NT2/D1 (cell line): ENCODE data around the gene PLCL1.

Experiments used
- DNase-seq: peaks from one replicate; pipeline ENCODE4 v3.0.0-alpha.2; 2011; ENCODE audit warnings: low read depth, low spot score
- H3K27me3 ChIP-seq: 2 replicates; pipeline ENCODE4 v1.6.0; 2011; ENCODE audit warnings: mild to moderate bottlenecking; ENCODE audit not compliant: insufficient read length, insufficient read depth
- H3K36me3 ChIP-seq: 2 replicates; pipeline ENCODE4 v1.6.1; 2011; ENCODE audit warnings: mild to moderate bottlenecking, low read length, mixed read lengths; ENCODE audit not compliant: insufficient read depth, insufficient read length
- H3K4me1 ChIP-seq: 2 replicates; pipeline ENCODE4 v1.5.1; 2011; ENCODE audit not compliant: insufficient read depth, insufficient read length
- H3K4me3 ChIP-seq: 2 replicates; pipeline ENCODE4 v1.5.1; 2011; ENCODE audit warnings: low read depth; ENCODE audit not compliant: insufficient read length
- H3K9ac ChIP-seq: 2 replicates; pipeline ENCODE4 v1.6.0; 2011; ENCODE audit warnings: low read depth; ENCODE audit not compliant: insufficient read length
- H3K9me3 ChIP-seq: 2 replicates; pipeline ENCODE4 v1.5.1; 2011; ENCODE audit warnings: mild to moderate bottlenecking, low read length; ENCODE audit not compliant: insufficient read depth
- SUZ12 ChIP-seq: IDR thresholded peaks from 2 replicates; pipeline ENCODE4 v1.6.1; 2011; ENCODE audit not compliant: insufficient read length, insufficient read depth; ENCODE audit errors: extremely low read depth
- YY1 ChIP-seq: IDR thresholded peaks from 2 replicates; pipeline ENCODE4 v1.6.1; 2011; ENCODE audit not compliant: insufficient read length, insufficient read depth
- ZNF274 ChIP-seq: IDR thresholded peaks from 2 replicates; pipeline ENCODE4 v1.6.1; 2011; ENCODE audit warnings: mild to moderate bottlenecking, low read depth, low read length

The PLCL1 gene

GRCh38 chr2:197919487-197919886, 115.1 kb downstream of the PLCL1 start:
- H3K36me3 ChIP-seq = no peaks in the 10 kb centered on the region
- H3K27me3 ChIP-seq = no peaks in the 10 kb centered on the region
- TF ChIP-seq YY1 = no peak
- TF ChIP-seq SUZ12 = no peak
- TF ChIP-seq ZNF274 = no peak
- H3K9ac ChIP-seq = no peak overlapping the region
- no peak for DNase-seq
- peaks cover 4% of the 10 kb centered on the region; the same call in 1 of the 2 replicates for H3K9me3 ChIP-seq
- H3K4me3 ChIP-seq = no peak overlapping the region
- H3K4me1 ChIP-seq = no peaks in the 10 kb centered on the region

- H3K4me1 ChIP-seq = no peaks in the 10 kb centered on the region
- TF ChIP-seq YY1 (no peak), SUZ12 (no peak), ZNF274 (no peak)
- H3K4me3 ChIP-seq = no peak overlapping the region
- H3K9ac ChIP-seq = no peak overlapping the region
- H3K36me3 ChIP-seq = no peaks in the 10 kb centered on the region
- no peak for DNase-seq
- peaks cover 6% of the 10 kb centered on the region; the same call in 1 of the 2 replicates for H3K9me3 ChIP-seq
- no peaks in the 10 kb centered on the region for H3K27me3 ChIP-seq
Observed at GRCh38 chr2:197920088-197920487, 115.7 kb downstream of the PLCL1 start.

GRCh38 chr2:197920592-197921201, 116.3 kb downstream of the PLCL1 start:
- no peaks in the 10 kb centered on the region for H3K4me1 ChIP-seq
- no peaks in the 10 kb centered on the region for H3K36me3 ChIP-seq
- DNase-seq = no peak
- H3K9me3 ChIP-seq = peaks cover 6% of the 10 kb centered on the region; the same call in 1 of the 2 replicates
- TF ChIP-seq YY1 (no peak), ZNF274 (no peak), SUZ12 (no peak)
- no peaks in the 10 kb centered on the region for H3K27me3 ChIP-seq
- no peak overlapping the region for H3K4me3 ChIP-seq
- H3K9ac ChIP-seq = no peak overlapping the region

GRCh38 chr2:197924483-197924882, 120.1 kb downstream of the PLCL1 start:
- DNase-seq = no peak
- TF ChIP-seq YY1 (no peak), ZNF274 (no peak), SUZ12 (no peak)
- Histone ChIP-seq H3K9me3 (peaks cover 6% of the 10 kb centered on the region; the same call in 1 of the 2 replicates), H3K4me1 (no peaks in the 10 kb centered on the region), H3K9ac (no peak overlapping the region), H3K4me3 (no peak overlapping the region), H3K36me3 (no peaks in the 10 kb centered on the region), H3K27me3 (no peaks in the 10 kb centered on the region)

GRCh38 chr2:197925204-197925603, 120.8 kb downstream of the PLCL1 start:
- H3K36me3 ChIP-seq = no peaks in the 10 kb centered on the region
- H3K4me1 ChIP-seq = no peaks in the 10 kb centered on the region
- DNase-seq = no peak
- H3K4me3 ChIP-seq = no peak overlapping the region
- TF ChIP-seq YY1 (no peak), ZNF274 (no peak), SUZ12 (no peak)
- H3K27me3 ChIP-seq = no peaks in the 10 kb centered on the region
- H3K9me3 ChIP-seq = peaks cover 6% of the 10 kb centered on the region; the same call in 1 of the 2 replicates
- H3K9ac ChIP-seq = no peak overlapping the region

GRCh38 chr2:197925976-197926375, 121.6 kb downstream of the PLCL1 start:
- no peaks in the 10 kb centered on the region for H3K36me3 ChIP-seq
- H3K4me1 ChIP-seq = no peaks in the 10 kb centered on the region
- DNase-seq = no peak
- no peak overlapping the region for H3K9ac ChIP-seq
- peaks cover 6% of the 10 kb centered on the region; the same call in 1 of the 2 replicates for H3K9me3 ChIP-seq
- no peaks in the 10 kb centered on the region for H3K27me3 ChIP-seq
- no peak overlapping the region for H3K4me3 ChIP-seq
- TF ChIP-seq SUZ12 = no peak
- TF ChIP-seq YY1 = no peak
- TF ChIP-seq ZNF274 = no peak

GRCh38 chr2:197926673-197927072, 122.3 kb downstream of the PLCL1 start:
- no peaks in the 10 kb centered on the region for H3K36me3 ChIP-seq
- no peak for DNase-seq
- H3K4me3 ChIP-seq = no peak overlapping the region
- TF ChIP-seq YY1 (no peak), ZNF274 (no peak), SUZ12 (no peak)
- no peaks in the 10 kb centered on the region for H3K4me1 ChIP-seq
- no peak overlapping the region for H3K9ac ChIP-seq
- peaks cover 6% of the 10 kb centered on the region; the same call in 1 of the 2 replicates for H3K9me3 ChIP-seq
- H3K27me3 ChIP-seq = no peaks in the 10 kb centered on the region

GRCh38 chr2:197927994-197928393, 123.6 kb downstream of the PLCL1 start:
- no peak for TF ChIP-seq SUZ12
- no peak for TF ChIP-seq YY1
- no peak for TF ChIP-seq ZNF274
- Histone ChIP-seq H3K27me3 (no peaks in the 10 kb centered on the region), H3K9ac (no peak overlapping the region), H3K9me3 (peaks cover 6% of the 10 kb centered on the region; the same call in 1 of the 2 replicates), H3K4me3 (no peak overlapping the region), H3K4me1 (no peaks in the 10 kb centered on the region), H3K36me3 (no peaks in the 10 kb centered on the region)
- no peak for DNase-seq
